Thymus (tissue), 11 donors: ENCODE data around the gene FNBP1. TPM values are rescaled to one million over a fixed set of nuclear protein-coding genes. Genes with fewer than 3 reads are reported as not detected.
"Not testable (repeated sequence)": the region's sequence is repeated elsewhere in the genome, so short reads cannot be mapped to it uniquely, and the experiment has no call there.

Experiments used
- DNase-seq, 9 donors: peaks; one replicate each; pipeline ENCODE4 v3.0.0-alpha.2; 2013; ENCODE audit warnings: low spot score in 9 of 9, low read depth in 6 of 9, missing footprints in 1 of 9
- H3K27ac ChIP-seq, 2 donors: one replicate each; pipeline ENCODE4 v1.5.1; 2013; ENCODE audit warnings: control low read depth in 1 of 2, low read depth in 1 of 2, low read length in 1 of 2, mild to moderate bottlenecking in 1 of 2, moderate library complexity in 1 of 2
- H3K27me3 ChIP-seq, 2 donors: one replicate each; pipeline ENCODE4 v1.5.1; 2013; ENCODE audit warnings: low read length in 1 of 2; ENCODE audit not compliant: control insufficient read depth in 2 of 2, insufficient read depth in 1 of 2
- H3K36me3 ChIP-seq, 2 donors: one replicate each; pipeline ENCODE4 v1.5.1; 2013; ENCODE audit warnings: low read length in 1 of 2, mild to moderate bottlenecking in 1 of 2, moderate library complexity in 1 of 2; ENCODE audit not compliant: control insufficient read depth in 2 of 2, insufficient read depth in 2 of 2
- H3K4me1 ChIP-seq, 2 donors: one replicate each; pipeline ENCODE4 v1.5.1; 2013; ENCODE audit warnings: low read length in 2 of 2; ENCODE audit not compliant: control insufficient read depth in 2 of 2, insufficient read depth in 2 of 2
- H3K4me3 ChIP-seq, 2 donors: one replicate each; pipeline ENCODE4 v1.5.1; 2013; ENCODE audit warnings: low read length in 2 of 2, control low read depth in 1 of 2, mild to moderate bottlenecking in 1 of 2
- H3K9me3 ChIP-seq, 2 donors: one replicate each; pipeline ENCODE4 v1.5.1; 2013; ENCODE audit warnings: low read length in 1 of 2, mild to moderate bottlenecking in 1 of 2; ENCODE audit not compliant: control insufficient read depth in 2 of 2, insufficient read depth in 1 of 2
- WGBS: extraction: QIAGEN DNeasy Blood & Tissue Kit; methylation state at CpG from one replicate; pipeline ENCODE4 v1.1.7; 2013; 5-methylcytosine and 5-hydroxymethylcytosine counted together
- polyA plus RNA-seq: library from polyadenylated mRNA; stranded (reverse); fragments of 200-250 nt; gene quantifications from one replicate; pipeline ENCODE4 v1.2.3, GENCODE V29; 2013
- total RNA-seq: library from RNA; stranded (reverse); fragments of 120-200 nt; gene quantifications from one replicate; pipeline ENCODE4 v1.2.4, GENCODE V29; 2013
- donor health status: healthy.

FNBP1 gene
- total and polyA plus RNA-seq, 2 donors, result 79.6 to 82.8 TPM

DNA sequence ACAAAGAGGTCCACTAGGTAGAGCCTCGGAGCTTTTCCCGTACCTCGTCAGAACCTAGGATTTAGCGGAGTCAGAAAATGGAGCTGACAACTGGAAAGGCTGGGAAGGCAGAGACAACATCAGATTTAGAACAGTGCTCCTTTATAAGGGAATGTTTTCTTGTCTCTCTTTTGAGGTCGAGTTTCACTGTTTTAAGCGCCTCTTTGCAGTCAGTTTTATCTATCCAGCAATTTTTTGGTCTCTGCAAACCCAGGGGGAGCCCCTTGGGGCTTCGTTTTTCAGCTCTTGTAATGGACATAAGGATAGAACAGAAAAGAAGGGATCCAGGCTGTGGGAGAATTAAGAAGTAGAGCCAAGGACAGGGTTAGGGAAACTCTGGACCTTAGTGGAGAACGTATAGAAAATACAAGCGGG, 80.5 kb downstream of the FNBP1 start:
- H3K4me1 ChIP-seq, result peaks cover 23 to 38% of the 10 kb centered on the region in 2 donors
- H3K27ac ChIP-seq, result peak overlapping the region; percentile 96 to 97
- peaks cover 0 to 3% of the 10 kb centered on the region in 2 donors for H3K9me3 ChIP-seq
- no peak for DNase-seq
- 70% methylated on average over 9 of the region's 9 CpGs for WGBS
- H3K36me3 ChIP-seq, result peaks cover 63 to 65% of the 10 kb centered on the region in 2 donors
- H3K27me3 ChIP-seq, result no peaks in the 10 kb centered on the region
- H3K4me3 ChIP-seq, result peak overlapping the region; percentile 47 to 50

- Histone ChIP-seq H3K36me3 (peaks cover 60 to 71% of the 10 kb centered on the region in 2 donors), H3K27ac (peak overlapping the region in 1 of 2 donors; percentile 52), H3K4me3 (no peak overlapping the region), H3K27me3 (no peaks in the 10 kb centered on the region), H3K4me1 (peaks cover 13 to 32% of the 10 kb centered on the region in 2 donors), H3K9me3 (no peaks in the 10 kb centered on the region)
- no peak for DNase-seq
- WGBS, result 97% methylated on average over 1 of the region's 1 CpG
Measured at GRCh38 chr9:129958796-129959195, 84.2 kb downstream of the FNBP1 start.

DNA sequence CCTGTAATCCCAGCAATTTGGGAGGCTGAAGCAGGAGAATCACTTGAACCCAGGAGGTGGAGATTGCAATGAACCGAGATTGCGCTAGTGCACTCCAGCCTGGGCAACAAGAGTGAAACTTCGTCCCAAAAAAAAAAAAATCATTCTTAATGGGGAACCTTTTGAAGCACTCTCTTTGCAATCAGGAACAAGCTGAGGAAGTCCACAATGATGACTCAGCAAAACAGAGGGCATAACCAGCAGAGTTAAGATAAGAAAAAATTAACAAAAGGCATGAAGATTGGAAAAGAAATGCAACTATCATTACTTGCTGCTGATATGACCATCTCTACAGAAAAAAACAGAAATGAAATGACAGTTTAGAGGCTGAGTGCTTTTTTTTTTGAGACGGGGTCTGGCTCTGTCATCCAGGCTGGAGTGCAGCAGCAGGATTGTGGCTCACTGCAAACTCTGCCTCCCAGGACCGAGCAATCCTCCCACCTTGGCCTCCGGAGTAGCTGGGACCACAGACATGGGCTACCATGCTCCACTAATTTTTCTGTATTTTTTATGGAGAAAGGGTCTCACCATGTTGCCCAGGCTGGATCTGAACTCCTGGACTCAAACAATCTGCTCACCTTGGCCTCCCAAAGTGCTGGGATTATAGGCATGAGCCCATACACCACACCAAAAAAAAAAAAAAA, 88.0 kb downstream of the FNBP1 start:
- H3K27me3 ChIP-seq, result no peaks in the 10 kb centered on the region
- peaks cover 0 to 7% of the 10 kb centered on the region in 2 donors for H3K4me1 ChIP-seq
- H3K4me3 ChIP-seq, result no peak overlapping the region
- H3K27ac ChIP-seq, result no peak overlapping the region
- peaks cover 59 to 81% of the 10 kb centered on the region in 2 donors for H3K36me3 ChIP-seq
- no peak for DNase-seq
- H3K9me3 ChIP-seq, result no peaks in the 10 kb centered on the region
- 52% methylated on average over 6 of the region's 6 CpGs for WGBS

DNA sequence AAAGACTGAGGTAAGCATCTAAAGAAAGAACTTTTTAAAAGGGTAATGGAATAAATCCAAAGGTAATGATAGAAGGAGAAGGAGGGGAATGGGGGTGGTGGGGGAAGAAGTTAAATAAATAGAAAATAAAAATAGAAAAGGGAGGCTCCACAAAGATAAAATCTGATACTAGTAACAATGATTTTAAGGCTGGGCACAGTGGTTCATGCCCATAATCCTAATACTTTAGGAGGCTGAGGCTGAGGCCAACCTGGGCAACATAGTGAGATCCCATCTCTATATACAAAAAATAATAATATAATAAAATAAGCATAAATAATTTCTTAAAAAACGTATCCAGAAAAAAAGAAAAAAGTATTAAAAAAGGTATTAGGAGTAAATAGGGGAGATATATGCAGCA, 89.3 kb downstream of the FNBP1 start:
- Histone ChIP-seq H3K27me3 (no peaks in the 10 kb centered on the region), H3K4me3 (no peak overlapping the region), H3K4me1 (peaks cover 0 to 7% of the 10 kb centered on the region in 2 donors), H3K27ac (no peak overlapping the region), H3K36me3 (peaks cover 56 to 88% of the 10 kb centered on the region in 2 donors), H3K9me3 (no peaks in the 10 kb centered on the region)
- DNase-seq, result no peak
- WGBS, result 98% methylated on average over 1 of the region's 1 CpG

DNA sequence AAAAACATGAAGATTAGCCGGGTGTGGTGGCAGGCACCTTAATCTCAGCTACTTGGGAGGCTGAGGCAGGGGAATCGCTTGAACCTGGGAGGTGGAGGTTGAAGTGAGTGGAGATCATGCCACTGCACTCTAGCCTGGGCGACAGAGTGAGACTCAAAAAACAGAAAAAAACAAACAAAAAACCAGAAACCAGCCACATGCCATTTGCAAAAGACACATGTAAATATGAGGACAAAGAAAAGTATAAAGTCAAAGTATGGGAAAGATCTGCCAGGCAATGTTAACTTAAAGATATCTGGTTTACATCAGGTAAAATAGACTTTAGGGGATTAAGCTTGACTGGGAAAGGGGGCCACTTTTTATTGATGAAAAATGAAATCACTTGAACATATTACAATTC, 90.7 kb downstream of the FNBP1 start:
- H3K4me1 ChIP-seq, result peaks cover 0 to 7% of the 10 kb centered on the region in 2 donors
- peaks cover 51 to 84% of the 10 kb centered on the region in 2 donors for H3K36me3 ChIP-seq
- 98% methylated on average over 3 of the region's 3 CpGs for WGBS

GRCh38 chr9:129949821-129950220, 93.2 kb downstream of the FNBP1 start:
- peaks cover 5 to 11% of the 10 kb centered on the region in 2 donors for H3K4me1 ChIP-seq
- no peaks in the 10 kb centered on the region for H3K27me3 ChIP-seq
- H3K27ac ChIP-seq, result peak overlapping the region in 1 of 2 donors; percentile 31
- H3K9me3 ChIP-seq, result no peaks in the 10 kb centered on the region
- no peak for DNase-seq
- H3K4me3 ChIP-seq, result no peak overlapping the region
- H3K36me3 ChIP-seq, result peaks cover 32 to 64% of the 10 kb centered on the region in 2 donors
- 92% methylated on average over 5 of the region's 5 CpGs for WGBS

More for the DNA sequence above, 90.7 kb downstream of the FNBP1 start:
- DNase-seq, result no peak
- Histone ChIP-seq H3K27me3 (no peaks in the 10 kb centered on the region), H3K27ac (no peak overlapping the region), H3K4me3 (no peak overlapping the region), H3K9me3 (no peaks in the 10 kb centered on the region)

DNA sequence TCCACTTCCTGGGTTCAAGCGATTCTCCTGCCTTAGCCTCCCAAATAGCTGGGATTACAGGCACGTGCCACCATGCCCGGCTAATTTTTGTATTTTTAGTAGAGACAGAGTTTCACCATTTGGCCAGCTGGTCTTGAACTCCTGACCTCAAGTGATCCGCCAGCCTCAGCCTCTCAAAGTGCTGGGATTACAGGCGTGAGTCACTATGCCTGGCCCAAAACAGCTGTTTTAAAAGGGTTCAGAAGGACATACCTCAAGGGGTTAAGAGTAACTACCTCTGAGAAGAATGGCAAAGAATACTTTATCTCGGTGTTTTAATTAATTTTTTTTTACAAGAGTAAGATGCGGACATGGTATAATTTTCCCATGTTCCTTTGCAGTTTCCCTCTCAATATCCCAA, 94.4 kb downstream of the FNBP1 start:
- DNase-seq, H3K27me3 ChIP-seq, H3K4me3 ChIP-seq, H3K9me3 ChIP-seq, H3K27ac ChIP-seq: not testable (repeated sequence)
- 85% methylated on average over 7 of the region's 7 CpGs for WGBS
- Histone ChIP-seq H3K36me3 (peaks cover 36 to 71% of the 10 kb centered on the region in 2 donors), H3K4me1 (peaks cover 5 to 20% of the 10 kb centered on the region in 2 donors)

DNA sequence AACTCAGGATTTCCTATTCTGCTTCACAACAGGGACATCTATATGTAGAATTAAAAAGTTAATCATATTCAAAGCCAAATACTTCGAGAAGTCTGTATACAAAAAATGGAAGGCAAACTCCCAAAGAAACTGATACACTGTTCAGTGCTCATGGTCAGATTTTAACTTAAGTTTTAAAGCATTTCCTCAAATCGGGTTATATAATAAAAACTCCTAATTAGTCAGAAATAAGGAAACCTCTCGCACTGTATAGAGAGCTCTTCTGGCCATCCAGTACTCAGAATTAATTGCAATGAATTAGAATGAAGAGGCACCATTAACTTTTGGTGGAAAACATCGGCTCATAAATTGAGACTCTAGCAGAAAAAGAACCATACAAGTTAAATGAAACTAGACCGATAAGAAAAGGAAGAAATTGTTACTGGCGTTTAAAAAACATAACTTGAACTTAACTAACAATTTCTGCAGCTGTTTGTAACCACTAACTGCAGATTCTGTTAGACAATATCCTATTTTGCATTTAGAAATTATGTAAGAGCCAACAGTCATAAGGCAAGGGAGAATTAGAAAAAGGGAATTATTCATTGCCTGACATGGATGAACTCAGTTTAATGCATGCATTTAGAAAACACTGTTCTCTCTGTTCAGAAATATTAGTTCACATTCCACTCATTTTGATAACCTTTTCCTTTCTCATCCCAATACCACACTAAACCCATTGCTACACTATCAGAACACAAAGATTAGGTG, 96.6 kb downstream of the FNBP1 start:
- DNase-seq, result no peak
- H3K27me3 ChIP-seq, result no peaks in the 10 kb centered on the region
- H3K4me1 ChIP-seq, result peaks cover 5 to 20% of the 10 kb centered on the region in 2 donors
- no peak overlapping the region for H3K4me3 ChIP-seq
- peaks cover 40 to 68% of the 10 kb centered on the region in 2 donors for H3K36me3 ChIP-seq
- peaks cover 4 to 22% of the 10 kb centered on the region in 2 donors for H3K9me3 ChIP-seq
- H3K27ac ChIP-seq, result peak overlapping the region; percentile 68 to 84
- WGBS, result 44% methylated on average over 6 of the region's 6 CpGs

DNA sequence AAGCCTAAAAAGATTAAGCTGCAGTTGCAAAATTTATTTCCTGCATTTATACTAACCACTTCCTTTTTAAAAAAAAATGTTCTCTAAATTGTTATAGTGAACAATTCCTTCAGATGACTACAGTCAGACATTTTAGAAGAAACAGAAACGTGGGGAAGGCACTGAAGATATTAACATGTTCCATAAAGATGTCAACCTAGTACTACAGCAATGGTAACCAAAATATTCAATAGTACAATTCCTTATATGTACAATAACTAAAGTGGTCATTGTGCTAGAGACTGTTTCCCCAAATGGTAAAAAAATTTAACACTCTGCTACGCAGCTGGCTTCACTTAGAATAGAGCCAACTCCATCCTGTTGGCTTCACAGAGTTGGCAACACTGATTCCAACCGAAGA, 97.7 kb downstream of the FNBP1 start:
- WGBS, result 25% methylated on average over 3 of the region's 3 CpGs
- peak in 1 of 9 donors; percentile 71 for DNase-seq
- Histone ChIP-seq H3K4me1 (peaks cover 5 to 20% of the 10 kb centered on the region in 2 donors), H3K9me3 (peaks cover 4 to 27% of the 10 kb centered on the region in 2 donors), H3K36me3 (peaks cover 40 to 59% of the 10 kb centered on the region in 2 donors), H3K27me3 (no peaks in the 10 kb centered on the region), H3K4me3 (no peak overlapping the region), H3K27ac (peak overlapping the region; percentile 84 to 92)
